Ascending aorta (tissue), 2 donors: ENCODE measurements around the gene SETDB1. TPM values are rescaled to one million over a fixed set of nuclear protein-coding genes. Genes with fewer than 3 reads are reported as not detected.
A peak's percentile ranks its signal among the peaks of the same experiment; 100 is the strongest.
"Not testable (repeated sequence)": the region's sequence is repeated elsewhere in the genome, so short reads cannot be mapped to it uniquely, and the experiment has no call there.

ENCODE experiments used
- DNase-seq, 2 donors: peaks; one replicate each; pipeline ENCODE4 v3.0.0-alpha.2; 2019; ENCODE audit warnings: low spot score in 2 of 2
- H3K27ac ChIP-seq, 2 donors: fragments of 200-600 bp; sonication (generic); one replicate each; pipeline ENCODE4 v1.5.1; 2016 to 2017; ENCODE audit warnings: mild to moderate bottlenecking in 1 of 2
- H3K27me3 ChIP-seq: fragments of 200-600 bp; sonication (generic); one replicate; pipeline ENCODE4 v1.5.1; 2017
- H3K36me3 ChIP-seq, 2 donors: fragments of 200-600 bp; sonication (generic); one replicate each; pipeline ENCODE4 v1.5.1; 2016
- H3K4me1 ChIP-seq, 2 donors: fragments of 200-600 bp; sonication (generic); one replicate each; pipeline ENCODE4 v1.5.1; 2016 to 2017; ENCODE audit warnings: mild to moderate bottlenecking in 1 of 2
- H3K4me3 ChIP-seq, 2 donors: fragments of 200-600 bp; sonication (generic); one replicate each; pipeline ENCODE4 v1.5.1; 2016 to 2017; ENCODE audit warnings: mild to moderate bottlenecking in 1 of 2
- H3K9me3 ChIP-seq, 2 donors: fragments of 200-600 bp; sonication (generic); one replicate each; pipeline ENCODE4 v1.5.1; 2016
- intact Hi-C: fragments of 100-400 bp; cut with DNase I; formaldehyde crosslinking; loops from one replicate; pipeline ENCODE4 v1.15.1; 2023
- total RNA-seq: library from RNA; depleted of rRNA; stranded (reverse); fragments of >200 nt; gene quantifications from one replicate; pipeline ENCODE4 v1.1.0, GENCODE V29; 2016
- TF ChIP-seq, protein P1 (sequence below), 3 experiments: fragments of 200-600 bp in 2 of 3; fragments of 450-650 bp in 1 of 3; sonication (generic) in 2 of 3; IDR thresholded peaks; one replicate each; pipeline ENCODE4 v1.5.1; 2016 to 2019; ENCODE audit warnings: antibody characterized with exemption in 3 of 3, mild to moderate bottlenecking in 1 of 3, moderate library complexity in 1 of 3

Gene SETDB1
- total RNA-seq, 1 donor from 2014 or later, result 21.3 TPM

GRCh38 chr1:150922519-150922975 is 3.6 kb upstream of the SETDB1 start:
- peaks cover 0 to 4% of the 10 kb centered on the region in 2 donors for H3K4me1 ChIP-seq
- TF ChIP-seq, protein P1, sequence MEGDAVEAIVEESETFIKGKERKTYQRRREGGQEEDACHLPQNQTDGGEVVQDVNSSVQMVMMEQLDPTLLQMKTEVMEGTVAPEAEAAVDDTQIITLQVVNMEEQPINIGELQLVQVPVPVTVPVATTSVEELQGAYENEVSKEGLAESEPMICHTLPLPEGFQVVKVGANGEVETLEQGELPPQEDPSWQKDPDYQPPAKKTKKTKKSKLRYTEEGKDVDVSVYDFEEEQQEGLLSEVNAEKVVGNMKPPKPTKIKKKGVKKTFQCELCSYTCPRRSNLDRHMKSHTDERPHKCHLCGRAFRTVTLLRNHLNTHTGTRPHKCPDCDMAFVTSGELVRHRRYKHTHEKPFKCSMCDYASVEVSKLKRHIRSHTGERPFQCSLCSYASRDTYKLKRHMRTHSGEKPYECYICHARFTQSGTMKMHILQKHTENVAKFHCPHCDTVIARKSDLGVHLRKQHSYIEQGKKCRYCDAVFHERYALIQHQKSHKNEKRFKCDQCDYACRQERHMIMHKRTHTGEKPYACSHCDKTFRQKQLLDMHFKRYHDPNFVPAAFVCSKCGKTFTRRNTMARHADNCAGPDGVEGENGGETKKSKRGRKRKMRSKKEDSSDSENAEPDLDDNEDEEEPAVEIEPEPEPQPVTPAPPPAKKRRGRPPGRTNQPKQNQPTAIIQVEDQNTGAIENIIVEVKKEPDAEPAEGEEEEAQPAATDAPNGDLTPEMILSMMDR (IDR thresholded peaks at IDR 0.05), result peak; percentile 46 to 55 (median 49)
- H3K36me3 ChIP-seq, result no peaks in the 10 kb centered on the region
- peak in 1 of 2 donors; percentile 83 for DNase-seq
- no peaks in the 10 kb centered on the region for H3K27me3 ChIP-seq
- H3K27ac ChIP-seq, result no peak overlapping the region
- no peaks in the 10 kb centered on the region for H3K9me3 ChIP-seq
- H3K4me3 ChIP-seq, result no peak overlapping the region
- intact Hi-C loops, result no loop called here

DNA sequence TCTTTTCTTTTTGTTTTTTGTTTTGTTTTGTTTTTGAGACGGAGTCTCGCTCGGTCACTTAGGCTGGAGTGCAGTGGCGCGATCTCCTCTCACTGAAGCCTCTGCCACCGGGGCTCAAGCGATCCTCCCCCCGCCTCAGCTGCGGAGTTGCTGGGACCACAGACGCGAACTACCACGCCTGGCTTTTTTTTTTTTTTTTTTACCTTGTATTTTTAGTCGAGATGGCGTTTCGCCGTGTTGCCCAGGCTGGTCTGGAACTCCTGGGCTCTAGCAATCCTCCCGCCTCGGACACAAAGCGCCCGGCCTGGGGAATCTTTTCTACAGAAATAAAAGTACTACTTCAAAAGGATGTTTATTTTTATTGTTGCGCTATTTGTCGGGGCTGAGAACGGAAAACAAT is 1.1 kb upstream of the SETDB1 start:
- Histone ChIP-seq H3K4me1 (peaks cover 0 to 4% of the 10 kb centered on the region in 2 donors), H3K27me3 (no peaks in the 10 kb centered on the region), H3K9me3 (no peaks in the 10 kb centered on the region), H3K27ac (no peak overlapping the region), H3K4me3 (peak overlapping the region in 1 of 2 donors; percentile 80), H3K36me3 (peaks cover 10 to 23% of the 10 kb centered on the region in 2 donors)
- intact Hi-C loops, result loop anchor here (5.0 kb wide), 2 partner anchors 47 to 228 kb away; partner anchors contain the start of genes CERS2 and GOLPH3L
- no peak for DNase-seq
- TF ChIP-seq, protein P1 (IDR thresholded peaks at IDR 0.05), result no peak

DNA sequence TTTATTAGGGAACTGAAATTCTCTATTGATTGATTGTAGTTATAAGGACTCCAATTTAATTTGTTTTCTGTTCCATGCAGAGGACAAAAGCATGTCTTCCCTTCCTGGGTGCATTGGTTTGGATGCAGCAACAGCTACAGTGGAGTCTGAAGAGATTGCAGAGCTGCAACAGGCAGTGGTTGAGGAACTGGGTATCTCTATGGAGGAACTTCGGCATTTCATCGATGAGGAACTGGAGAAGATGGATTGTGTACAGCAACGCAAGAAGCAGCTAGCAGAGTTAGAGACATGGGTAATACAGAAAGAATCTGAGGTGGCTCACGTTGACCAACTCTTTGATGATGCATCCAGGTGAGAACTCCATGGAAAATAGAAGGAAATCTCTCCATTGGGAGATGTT is 1.5 kb downstream of the SETDB1 start:
- Histone ChIP-seq H3K9me3 (peaks cover 0 to 12% of the 10 kb centered on the region in 2 donors), H3K4me3 (no peak overlapping the region), H3K27ac (no peak overlapping the region), H3K4me1 (peaks cover 0 to 4% of the 10 kb centered on the region in 2 donors), H3K36me3 (peaks cover 31 to 48% of the 10 kb centered on the region in 2 donors), H3K27me3 (no peaks in the 10 kb centered on the region)
- TF ChIP-seq, protein P1 (IDR thresholded peaks at IDR 0.05), result no peak
- DNase-seq, result no peak
- intact Hi-C loops, result loop anchor here (2.0 to 5.0 kb wide), 3 partner anchors 45 to 230 kb away; partner anchors contain the start of genes ARNT, CERS2 and GOLPH3L

- H3K27me3 ChIP-seq, result no peaks in the 10 kb centered on the region
- no peak for DNase-seq
- intact Hi-C loops, result loop anchor here (5.0 kb wide), 2 partner anchors 44 to 231 kb away; partner anchors contain the start of genes CERS2 and GOLPH3L
- peaks cover 0 to 4% of the 10 kb centered on the region in 2 donors for H3K4me1 ChIP-seq
- H3K4me3 ChIP-seq, result no peak overlapping the region
- H3K27ac ChIP-seq, result no peak overlapping the region
- H3K36me3 ChIP-seq, result peaks cover 31 to 55% of the 10 kb centered on the region in 2 donors
- peaks cover 0 to 12% of the 10 kb centered on the region in 2 donors for H3K9me3 ChIP-seq
- TF ChIP-seq, protein P1 (IDR thresholded peaks at IDR 0.05), result no peak
Observed at GRCh38 chr1:150928286-150928685, 2.1 kb downstream of the SETDB1 start.

DNA sequence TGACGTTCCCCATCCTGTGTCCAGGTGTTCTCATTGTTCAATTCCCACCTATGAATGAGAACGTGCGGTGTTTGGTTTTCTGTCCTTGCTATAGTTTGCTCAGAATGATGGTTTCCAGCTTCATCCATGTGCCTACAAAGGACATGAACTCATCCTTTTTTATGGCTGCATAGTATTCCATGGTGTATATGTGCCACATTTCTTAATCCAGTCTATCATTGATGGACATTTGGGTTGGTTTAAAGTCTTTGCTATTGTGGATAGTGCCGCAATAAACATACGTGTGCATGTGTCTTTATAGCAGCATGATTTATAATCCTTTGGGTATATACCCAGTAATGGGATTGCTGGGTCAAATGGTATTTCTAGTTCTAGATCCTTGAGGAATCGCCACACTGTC is 2.6 kb downstream of the SETDB1 start:
- peaks cover 32 to 55% of the 10 kb centered on the region in 2 donors for H3K36me3 ChIP-seq

DNA sequence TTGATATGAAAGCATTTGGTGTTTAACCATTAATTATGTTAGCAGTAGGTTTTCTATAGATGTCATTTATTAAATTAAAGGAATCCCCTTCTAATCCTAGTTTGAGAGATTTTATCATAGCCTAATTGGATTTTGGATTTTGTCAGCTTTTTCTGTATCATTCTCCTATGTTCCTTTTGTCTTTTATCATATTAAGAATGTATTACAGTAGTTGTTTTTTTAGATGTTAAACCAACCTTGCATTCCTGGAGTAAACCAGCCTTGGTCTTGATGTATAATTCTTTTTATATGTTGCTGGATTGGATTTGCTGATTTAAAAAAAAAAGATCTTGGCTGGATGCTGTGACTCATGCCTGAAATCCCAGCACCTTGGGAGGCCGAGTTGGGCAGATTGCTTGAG is 5.6 kb downstream of the SETDB1 start:
- Histone ChIP-seq H3K9me3 (peaks cover 0 to 12% of the 10 kb centered on the region in 2 donors), H3K4me1 (peaks cover 0 to 4% of the 10 kb centered on the region in 2 donors), H3K27me3 (no peaks in the 10 kb centered on the region), H3K27ac (no peak overlapping the region), H3K36me3 (peaks cover 45 to 70% of the 10 kb centered on the region in 2 donors), H3K4me3 (no peak overlapping the region)
- intact Hi-C loops, result no loop called here
- DNase-seq, result no peak
- TF ChIP-seq, protein P1 (IDR thresholded peaks at IDR 0.05), result no peak

More for the DNA sequence above, 2.6 kb downstream of the SETDB1 start:
- H3K27me3 ChIP-seq, H3K27ac ChIP-seq, H3K4me1 ChIP-seq, H3K4me3 ChIP-seq: not testable (repeated sequence)
- intact Hi-C loops, result loop anchor here (5.0 kb wide), 2 partner anchors 44 to 231 kb away; partner anchors contain the start of genes CERS2 and GOLPH3L
- peaks cover 0 to 12% of the 10 kb centered on the region in 2 donors for H3K9me3 ChIP-seq
- DNase-seq, result peak in 1 of 2 donors; percentile 8
